Breast epithelium (tissue), 3 donors: ENCODE results near the gene SLC25A20.
"Not testable (repeated sequence)": the region's sequence is repeated elsewhere in the genome, so short reads cannot be mapped to it uniquely, and the experiment has no call there.

Experiments used
- CTCF ChIP-seq, 3 donors: fragments of 450-650 bp; IDR thresholded peaks; one replicate each; pipeline ENCODE4 v1.5.1; 2016 to 2017; ENCODE audit warnings: antibody characterized with exemption in 3 of 3, mild to moderate bottlenecking in 3 of 3, moderate library complexity in 3 of 3
- POLR2A ChIP-seq: fragments of 450-650 bp; IDR thresholded peaks from one replicate; pipeline ENCODE4 v1.6.1; 2016; ENCODE audit warnings: antibody characterized with exemption, mild to moderate bottlenecking, moderate library complexity
- POLR2AphosphoS5 ChIP-seq, 3 donors: sonication (generic); formaldehyde crosslinking; IDR thresholded peaks; one replicate each; pipeline ENCODE4 v1.6.1; 2017; ENCODE audit warnings: antibody characterized with exemption in 3 of 3

- TF ChIP-seq CTCF (IDR thresholded peaks at IDR 0.05); POLR2A; POLR2AphosphoS5 (IDR thresholded peaks at IDR 0.05): not testable (repeated sequence)
Observed at GRCh38 chr3:48829525-48829924, 69.2 kb downstream of the SLC25A20 start.
